Spleen (tissue), 7 donors: ENCODE results near the gene HOXB6.

Experiments used
- POLR2A ChIP-seq, 3 donors: fragments of 450-650 bp; IDR thresholded peaks; one replicate each; pipeline ENCODE4 v1.5.1; 2017; ENCODE audit warnings: antibody characterized with exemption in 3 of 3, mild to moderate bottlenecking in 1 of 3
- TF ChIP-seq, protein P1 (sequence below), 11 experiments: fragments of 200-600 bp in 7 of 11; fragments of 450-650 bp in 4 of 11; sonication (generic) in 4 of 11; IDR thresholded peaks in 8 of 11; conservative IDR thresholded peaks in 3 of 11; 1 replicate in 7 of 11; 2 replicates in 4 of 11; pipeline versions ENCODE4 v1.4.0 to v1.8.0; 2016 to 2021; ENCODE audit warnings: antibody characterized with exemption in 11 of 11, inconsistent platforms in 4 of 11, mild to moderate bottlenecking in 1 of 11
- donor health status: DM: no; HTN: no; CAD: no; lungs with moderate emphysema.
- donor health status: DM: no; HTN: no; CAD: no.
- donor health status: DM: no; HTN: no; CAD: no.

DNA sequence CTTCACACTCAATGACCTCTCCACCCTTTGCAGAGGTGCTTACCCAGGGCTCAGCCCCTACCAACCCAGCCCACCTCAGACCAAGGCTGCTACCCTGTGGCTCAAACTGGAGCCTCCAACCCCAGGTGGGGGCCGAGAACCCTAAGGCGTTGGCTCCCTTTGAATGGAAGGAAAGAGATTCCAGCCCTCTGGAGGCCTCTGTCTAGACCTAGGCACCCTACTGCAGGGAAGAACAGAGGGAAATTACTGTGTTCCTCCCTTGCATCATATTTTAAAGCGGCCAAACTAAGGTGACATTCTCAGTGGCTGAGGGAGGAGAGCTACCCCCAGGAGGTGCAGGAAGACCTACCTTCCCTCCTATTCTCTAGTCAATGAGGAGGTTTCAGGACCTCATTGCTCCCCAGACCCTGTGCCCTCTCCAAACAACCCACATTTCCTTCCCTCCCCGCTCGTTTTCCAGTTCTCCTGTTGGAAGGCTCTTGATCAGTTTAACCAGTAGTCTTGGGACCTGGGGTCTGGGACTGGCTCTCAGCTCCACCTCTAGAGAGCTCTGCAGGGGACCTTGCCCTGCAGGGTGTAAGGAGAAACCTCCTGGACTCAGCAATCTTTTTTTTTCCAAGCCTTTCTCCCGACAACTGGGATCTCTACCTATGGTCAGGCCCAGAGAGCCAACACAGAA, 15.8 kb upstream of the HOXB6 start:
- TF ChIP-seq, protein P1, sequence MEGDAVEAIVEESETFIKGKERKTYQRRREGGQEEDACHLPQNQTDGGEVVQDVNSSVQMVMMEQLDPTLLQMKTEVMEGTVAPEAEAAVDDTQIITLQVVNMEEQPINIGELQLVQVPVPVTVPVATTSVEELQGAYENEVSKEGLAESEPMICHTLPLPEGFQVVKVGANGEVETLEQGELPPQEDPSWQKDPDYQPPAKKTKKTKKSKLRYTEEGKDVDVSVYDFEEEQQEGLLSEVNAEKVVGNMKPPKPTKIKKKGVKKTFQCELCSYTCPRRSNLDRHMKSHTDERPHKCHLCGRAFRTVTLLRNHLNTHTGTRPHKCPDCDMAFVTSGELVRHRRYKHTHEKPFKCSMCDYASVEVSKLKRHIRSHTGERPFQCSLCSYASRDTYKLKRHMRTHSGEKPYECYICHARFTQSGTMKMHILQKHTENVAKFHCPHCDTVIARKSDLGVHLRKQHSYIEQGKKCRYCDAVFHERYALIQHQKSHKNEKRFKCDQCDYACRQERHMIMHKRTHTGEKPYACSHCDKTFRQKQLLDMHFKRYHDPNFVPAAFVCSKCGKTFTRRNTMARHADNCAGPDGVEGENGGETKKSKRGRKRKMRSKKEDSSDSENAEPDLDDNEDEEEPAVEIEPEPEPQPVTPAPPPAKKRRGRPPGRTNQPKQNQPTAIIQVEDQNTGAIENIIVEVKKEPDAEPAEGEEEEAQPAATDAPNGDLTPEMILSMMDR (IDR thresholded peaks at IDR 0.05 in 8 of 11, conservative IDR thresholded peaks at IDR 0.05 in 3 of 11): no peak
- no peak for TF ChIP-seq POLR2A (IDR thresholded peaks at IDR 0.05)
